ENCODE measurements around the gene IARS1.

The IARS1 gene

DNA sequence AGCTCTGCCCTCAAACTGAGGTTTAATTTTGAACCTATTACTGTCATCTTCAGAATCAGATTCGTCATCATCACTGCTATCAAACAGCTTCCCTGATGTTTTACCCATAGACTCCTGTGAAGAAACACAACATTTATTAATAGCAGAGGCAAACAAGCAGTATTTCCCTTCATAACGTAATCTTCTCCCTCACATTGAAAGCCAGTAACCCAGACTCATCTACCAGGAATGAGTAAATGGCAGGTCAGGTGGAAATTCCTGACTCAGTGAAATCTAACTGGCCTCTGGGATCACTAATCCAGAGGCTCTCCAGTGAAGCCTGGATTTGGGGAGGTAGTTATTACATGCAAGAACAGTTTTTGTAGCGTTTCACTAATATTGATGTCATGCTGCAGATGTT is 17.1 kb upstream of the IARS1 start:
- no peak overlapping the region for H3K27ac Mint-ChIP-seq
- no peaks in the 10 kb centered on the region for H3K9me3 Mint-ChIP-seq
- H3K4me3 Mint-ChIP-seq, result no peak overlapping the region
- H3K36me3 Mint-ChIP-seq, result peaks cover 43% of the 10 kb centered on the region
- H3K4me1 Mint-ChIP-seq, result peaks cover 42% of the 10 kb centered on the region
- H3K27me3 Mint-ChIP-seq, result no peaks in the 10 kb centered on the region

DNA sequence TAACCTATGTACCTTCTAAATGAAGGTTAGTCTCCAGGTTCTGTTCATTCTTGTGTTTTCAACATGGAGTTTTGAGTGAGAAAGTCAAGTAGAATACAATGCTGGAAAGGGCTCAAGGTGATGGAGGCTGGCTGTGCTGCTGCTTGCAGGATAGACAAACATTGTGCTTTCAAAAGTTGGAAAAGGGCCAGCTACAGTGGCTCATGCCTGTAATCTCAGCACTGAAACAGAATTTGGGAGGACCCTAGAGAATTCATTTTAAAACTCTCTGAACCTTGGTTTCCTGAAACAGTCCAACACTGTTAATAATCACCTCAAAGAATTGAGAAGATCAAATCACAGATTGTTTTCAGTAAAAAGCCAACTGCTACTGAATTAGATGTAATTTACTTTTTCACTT is 15.4 kb upstream of the IARS1 start:
- Mint-ChIP-seq H3K9me3 (no peaks in the 10 kb centered on the region), H3K36me3 (peaks cover 38% of the 10 kb centered on the region), H3K27ac (no peak overlapping the region), H3K27me3 (no peaks in the 10 kb centered on the region), H3K4me3 (no peak overlapping the region), H3K4me1 (peaks cover 27% of the 10 kb centered on the region)

DNA sequence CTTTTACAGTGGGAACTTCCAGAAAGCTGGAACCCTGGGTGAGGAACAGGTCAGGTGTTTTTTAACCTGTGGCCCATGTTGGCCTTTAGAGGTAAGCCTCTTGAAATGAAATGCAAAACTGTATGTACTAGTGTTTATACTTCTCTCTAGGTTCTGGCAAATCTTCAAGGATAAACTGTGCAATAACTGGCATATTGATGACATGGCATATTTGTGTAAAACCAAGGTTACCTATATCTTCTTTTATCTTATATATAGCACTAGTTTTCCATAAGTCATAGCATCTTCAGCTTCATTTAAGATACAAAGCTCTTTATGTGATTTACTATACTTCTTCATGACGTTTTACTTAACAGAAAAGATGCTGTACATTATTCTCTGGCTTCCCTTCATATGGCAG is 7.4 kb upstream of the IARS1 start:
- Mint-ChIP-seq H3K27ac (no peak overlapping the region), H3K4me3 (no peak overlapping the region), H3K4me1 (peaks cover 11% of the 10 kb centered on the region), H3K36me3 (peaks cover 25% of the 10 kb centered on the region), H3K9me3 (no peaks in the 10 kb centered on the region), H3K27me3 (no peaks in the 10 kb centered on the region)

DNA sequence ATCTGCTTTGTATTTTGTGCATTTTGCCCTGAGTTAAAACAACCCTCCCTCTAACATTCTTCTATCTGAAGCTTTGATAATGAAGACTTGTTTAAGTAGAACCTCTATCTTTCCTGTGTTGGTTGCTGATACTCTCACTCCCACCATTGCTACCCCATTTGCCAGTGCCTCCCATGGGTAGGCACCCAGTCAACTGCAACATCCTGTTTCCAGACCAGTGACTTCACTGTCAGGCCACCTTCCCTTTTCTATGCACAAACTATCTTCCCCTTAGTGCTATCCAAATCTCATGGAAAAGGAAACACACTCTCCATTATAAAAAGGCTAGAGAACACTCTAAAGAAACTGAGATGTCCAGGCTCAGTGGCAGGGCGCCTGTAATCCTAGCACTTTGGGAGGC is 5.6 kb upstream of the IARS1 start:
- Mint-ChIP-seq H3K4me1 (peaks cover 26% of the 10 kb centered on the region), H3K27ac (peak overlapping the region; percentile 33), H3K4me3 (no peak overlapping the region), H3K36me3 (peaks cover 19% of the 10 kb centered on the region), H3K27me3 (no peaks in the 10 kb centered on the region), H3K9me3 (no peaks in the 10 kb centered on the region)

DNA sequence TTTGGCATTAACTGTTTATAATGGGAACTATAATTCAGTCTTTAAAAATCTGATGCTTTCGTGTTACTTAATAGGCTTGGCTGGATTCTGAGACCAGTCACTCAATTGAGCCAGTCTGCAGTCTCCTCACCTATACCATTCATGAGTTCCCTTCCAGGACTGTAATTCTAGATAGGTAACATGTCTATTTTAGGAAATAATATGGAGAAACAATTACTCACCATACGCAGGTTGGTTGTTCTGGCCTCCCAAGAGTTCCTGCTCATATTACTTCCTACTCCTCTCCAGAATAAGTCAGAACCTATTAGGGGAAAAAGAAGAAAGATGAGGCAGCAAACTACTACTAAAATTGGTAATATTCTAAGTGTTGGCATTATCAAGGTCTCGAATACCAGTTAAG is 4.5 kb upstream of the IARS1 start:
- H3K4me3 Mint-ChIP-seq, result peak overlapping the region; percentile 47
- peak overlapping the region; percentile 62 for H3K27ac Mint-ChIP-seq
- H3K4me1 Mint-ChIP-seq, result peaks cover 29% of the 10 kb centered on the region
- peaks cover 18% of the 10 kb centered on the region for H3K36me3 Mint-ChIP-seq
- no peaks in the 10 kb centered on the region for H3K27me3 Mint-ChIP-seq
- H3K9me3 Mint-ChIP-seq, result no peaks in the 10 kb centered on the region

DNA sequence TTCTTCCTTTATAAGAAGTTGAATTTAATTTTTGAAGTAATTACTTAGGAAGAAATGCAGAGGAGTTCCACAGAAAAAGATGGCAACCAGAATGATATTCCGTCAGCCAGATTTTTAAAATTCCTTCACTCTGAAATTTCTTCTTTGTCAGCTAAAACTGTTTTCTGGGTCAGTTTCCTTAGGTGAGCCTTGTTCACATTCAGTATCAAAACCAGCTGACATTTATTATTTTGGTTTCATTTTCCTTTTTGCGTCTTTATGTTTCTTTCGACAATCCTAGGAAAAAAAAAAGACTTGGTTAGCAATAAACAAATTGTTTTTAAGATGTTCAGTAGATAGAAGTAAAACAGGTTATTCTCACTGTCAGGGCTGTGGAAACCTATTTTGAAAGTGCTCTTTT is 4.1 kb upstream of the IARS1 start:
- Mint-ChIP-seq H3K9me3 (no peaks in the 10 kb centered on the region), H3K27me3 (no peaks in the 10 kb centered on the region), H3K27ac (peak overlapping the region; percentile 62), H3K4me1 (peaks cover 32% of the 10 kb centered on the region), H3K4me3 (peak overlapping the region; percentile 47), H3K36me3 (peaks cover 18% of the 10 kb centered on the region)

DNA sequence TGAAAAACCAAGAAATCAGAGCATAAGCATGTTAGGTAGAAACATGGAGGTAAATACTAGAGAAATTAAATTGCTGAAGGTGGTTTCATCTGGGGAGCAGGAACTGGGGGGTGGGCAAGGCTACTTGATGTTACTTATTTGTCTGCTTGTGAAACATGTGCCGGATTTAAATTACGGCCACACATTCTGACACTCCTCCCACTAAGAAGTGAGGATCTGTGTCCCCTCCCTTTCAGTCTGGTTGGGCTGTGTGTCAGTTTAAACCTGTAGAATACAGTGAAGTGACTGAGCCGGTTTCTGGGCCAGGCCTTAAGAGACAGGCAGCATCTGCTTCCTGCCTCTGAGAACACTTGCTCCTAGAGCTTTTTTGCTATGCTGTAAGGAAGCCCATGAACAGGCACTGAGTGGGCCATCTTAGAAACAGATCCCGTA is 2.3 kb upstream of the IARS1 start:
- Mint-ChIP-seq H3K9me3 (no peaks in the 10 kb centered on the region), H3K4me1 (peaks cover 44% of the 10 kb centered on the region), H3K27ac (peak overlapping the region; percentile 74), H3K4me3 (peak overlapping the region; percentile 43), H3K27me3 (no peaks in the 10 kb centered on the region), H3K36me3 (peaks cover 18% of the 10 kb centered on the region)

DNA sequence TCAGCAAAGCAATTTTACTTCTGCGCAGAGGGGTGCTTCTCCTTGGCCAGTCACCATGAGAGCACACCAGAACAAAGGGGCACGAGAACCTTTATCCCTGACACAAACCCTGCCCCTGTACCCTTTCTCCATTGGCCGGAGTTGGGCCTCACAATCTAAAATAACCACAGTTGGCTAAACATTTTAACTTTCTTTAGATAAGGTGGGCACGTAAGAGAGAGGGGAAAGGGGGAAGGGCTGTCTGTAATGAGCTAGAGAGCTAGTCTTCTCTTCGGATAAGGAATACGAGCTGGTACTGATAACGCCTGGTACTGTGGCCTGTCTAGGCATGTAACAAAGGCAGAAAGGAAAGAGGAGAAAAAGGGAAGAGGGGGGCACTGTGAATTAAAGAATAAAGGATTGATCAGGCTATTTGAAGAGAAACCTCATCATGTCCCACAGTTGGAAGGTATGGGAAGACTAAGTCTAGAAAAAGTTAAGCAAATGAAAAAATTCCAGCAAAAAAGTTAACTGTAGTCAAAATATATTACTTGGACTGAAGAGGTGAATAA is 1.8 kb upstream of the IARS1 start:
- H3K27ac Mint-ChIP-seq, result peak overlapping the region; percentile 74
- H3K36me3 Mint-ChIP-seq, result peaks cover 22% of the 10 kb centered on the region
- no peaks in the 10 kb centered on the region for H3K9me3 Mint-ChIP-seq
- H3K4me3 Mint-ChIP-seq, result peak overlapping the region; percentile 43
- no peaks in the 10 kb centered on the region for H3K27me3 Mint-ChIP-seq
- H3K4me1 Mint-ChIP-seq, result peaks cover 49% of the 10 kb centered on the region

DNA sequence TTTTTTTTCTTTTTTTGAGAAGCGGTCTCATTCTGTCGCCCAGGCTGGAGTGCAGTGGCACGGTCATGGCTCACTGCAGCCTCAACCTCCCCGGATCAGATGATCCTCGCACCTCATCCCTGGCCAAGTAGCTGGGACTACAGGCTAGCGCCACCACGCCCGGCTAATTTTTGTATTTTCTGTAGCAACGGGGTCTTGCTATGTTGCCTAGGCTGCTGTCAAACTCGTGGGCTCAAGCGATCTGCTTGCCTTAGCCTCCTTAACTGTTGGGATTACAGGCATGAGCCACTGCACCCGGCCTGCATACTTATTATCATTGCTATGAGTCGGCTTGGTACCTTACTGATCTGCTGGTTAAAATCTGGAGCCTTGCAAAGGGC is 790 bp upstream of the IARS1 start:
- H3K4me1 Mint-ChIP-seq, result peaks cover 59% of the 10 kb centered on the region
- no peaks in the 10 kb centered on the region for H3K27me3 Mint-ChIP-seq
- peak overlapping the region; percentile 99 for H3K4me3 Mint-ChIP-seq
- H3K9me3 Mint-ChIP-seq, result no peaks in the 10 kb centered on the region
- H3K36me3 Mint-ChIP-seq, result peaks cover 30% of the 10 kb centered on the region
- H3K27ac Mint-ChIP-seq, result peak overlapping the region; percentile 99

DNA sequence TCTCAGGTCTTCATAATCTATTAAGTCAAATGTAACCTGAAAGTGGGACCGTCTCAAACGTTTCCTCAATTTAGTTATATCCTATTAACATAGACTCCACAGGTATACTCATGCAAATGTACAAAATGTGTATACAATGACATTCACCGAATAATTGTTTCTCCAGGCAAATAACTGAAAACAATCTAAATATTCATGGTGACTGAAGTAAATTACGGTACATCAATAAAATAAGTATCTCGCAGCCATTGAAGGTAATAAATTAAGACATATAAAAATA is 482 bp downstream of the IARS1 start:
- Mint-ChIP-seq H3K27ac (peak overlapping the region; percentile 99), H3K4me3 (peak overlapping the region; percentile 99), H3K4me1 (peaks cover 64% of the 10 kb centered on the region), H3K27me3 (no peaks in the 10 kb centered on the region), H3K9me3 (no peaks in the 10 kb centered on the region), H3K36me3 (peaks cover 32% of the 10 kb centered on the region)

DNA sequence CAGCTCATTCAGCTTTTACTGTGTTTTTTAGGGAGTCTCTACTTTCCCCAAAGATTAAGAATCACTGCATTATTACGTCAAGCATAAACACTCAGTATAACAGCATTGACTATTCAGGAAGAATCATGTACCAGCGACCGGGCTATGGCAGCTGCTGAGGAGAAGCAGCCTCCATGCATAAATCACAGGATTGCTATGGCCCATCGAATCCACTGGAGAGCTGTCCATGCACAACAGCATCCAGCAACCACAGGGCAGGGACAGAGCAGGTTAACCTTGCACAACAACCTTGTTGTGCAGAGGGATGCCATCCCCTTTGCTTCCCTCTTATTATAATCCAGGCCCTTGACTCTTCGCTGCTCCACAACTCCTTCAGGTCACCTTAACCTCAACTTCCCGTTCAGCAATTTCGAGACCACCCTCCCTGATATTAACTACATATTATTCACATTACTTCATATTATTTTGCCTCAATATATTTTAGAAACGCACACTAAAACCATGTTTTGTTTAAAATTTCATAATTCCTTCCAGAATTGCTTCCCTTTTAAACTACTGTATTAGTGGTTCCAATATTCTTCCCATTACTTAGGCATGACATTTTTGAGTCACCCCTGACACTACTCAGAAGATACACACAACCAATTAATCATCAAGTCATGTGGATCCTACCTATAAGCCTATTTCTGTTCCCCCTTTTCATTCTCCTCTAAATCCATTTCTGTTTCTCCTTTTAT is 991 bp downstream of the IARS1 start:
- H3K27me3 Mint-ChIP-seq, result no peaks in the 10 kb centered on the region
- H3K4me1 Mint-ChIP-seq, result peaks cover 63% of the 10 kb centered on the region
- peak overlapping the region; percentile 99 for H3K27ac Mint-ChIP-seq
- no peaks in the 10 kb centered on the region for H3K9me3 Mint-ChIP-seq
- H3K4me3 Mint-ChIP-seq, result peak overlapping the region; percentile 99
- H3K36me3 Mint-ChIP-seq, result peaks cover 35% of the 10 kb centered on the region

DNA sequence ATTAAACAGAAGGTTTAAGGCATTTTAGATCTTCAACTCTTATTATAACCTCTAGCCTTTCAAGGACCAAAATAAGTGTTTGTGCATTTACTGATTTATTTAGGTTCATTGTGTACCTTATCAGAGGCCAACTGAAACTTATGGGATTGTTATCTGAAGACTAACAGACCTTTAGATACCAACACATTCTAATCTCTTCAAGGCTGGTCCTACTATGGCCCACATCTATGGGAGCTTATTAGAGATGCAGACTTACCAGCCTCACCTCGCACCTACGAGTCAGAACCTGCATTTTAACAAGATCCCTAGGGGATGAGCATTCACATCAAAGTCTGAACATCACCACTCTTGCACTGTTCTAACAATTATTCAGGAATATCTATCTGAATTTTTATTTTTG is 1.9 kb downstream of the IARS1 start:
- peaks cover 64% of the 10 kb centered on the region for H3K4me1 Mint-ChIP-seq
- H3K36me3 Mint-ChIP-seq, result peaks cover 33% of the 10 kb centered on the region
- peak overlapping the region; percentile 99 for H3K4me3 Mint-ChIP-seq
- H3K9me3 Mint-ChIP-seq, result no peaks in the 10 kb centered on the region
- no peaks in the 10 kb centered on the region for H3K27me3 Mint-ChIP-seq
- H3K27ac Mint-ChIP-seq, result peak overlapping the region; percentile 30

DNA sequence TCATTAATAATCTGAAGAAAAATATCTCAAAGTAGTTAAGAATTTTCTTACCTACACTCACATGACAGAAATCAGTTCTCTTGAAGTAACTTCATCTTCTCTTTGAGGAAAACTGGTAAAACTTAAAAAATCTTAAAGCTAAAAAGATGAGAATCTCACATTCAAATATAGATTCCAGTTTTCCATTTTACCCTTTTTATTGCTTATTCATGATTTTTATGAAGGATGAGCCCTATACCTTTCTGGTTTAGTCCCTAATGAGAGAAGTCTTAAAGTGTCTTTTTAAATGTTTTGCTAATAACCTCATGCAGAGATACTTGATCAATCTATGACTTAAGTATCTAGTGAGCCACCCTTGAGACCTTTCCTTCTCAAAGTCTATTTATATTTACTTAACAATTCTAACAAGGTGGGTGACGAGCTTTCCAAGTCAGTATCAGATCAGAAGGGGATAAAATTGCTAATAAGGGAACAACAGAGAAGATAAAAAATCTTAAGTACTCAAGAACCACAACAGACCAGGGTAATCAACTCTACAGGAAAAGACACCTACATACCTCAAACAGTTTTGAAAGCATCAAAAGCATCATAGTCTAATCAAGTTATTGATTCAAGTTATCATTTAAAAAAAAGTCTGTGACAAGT is 2.6 kb downstream of the IARS1 start:
- H3K9me3 Mint-ChIP-seq, result no peaks in the 10 kb centered on the region
- peaks cover 33% of the 10 kb centered on the region for H3K36me3 Mint-ChIP-seq
- H3K4me1 Mint-ChIP-seq, result peaks cover 64% of the 10 kb centered on the region
- H3K4me3 Mint-ChIP-seq, result peak overlapping the region; percentile 99
- H3K27me3 Mint-ChIP-seq, result no peaks in the 10 kb centered on the region
- H3K27ac Mint-ChIP-seq, result peak overlapping the region; percentile 71

DNA sequence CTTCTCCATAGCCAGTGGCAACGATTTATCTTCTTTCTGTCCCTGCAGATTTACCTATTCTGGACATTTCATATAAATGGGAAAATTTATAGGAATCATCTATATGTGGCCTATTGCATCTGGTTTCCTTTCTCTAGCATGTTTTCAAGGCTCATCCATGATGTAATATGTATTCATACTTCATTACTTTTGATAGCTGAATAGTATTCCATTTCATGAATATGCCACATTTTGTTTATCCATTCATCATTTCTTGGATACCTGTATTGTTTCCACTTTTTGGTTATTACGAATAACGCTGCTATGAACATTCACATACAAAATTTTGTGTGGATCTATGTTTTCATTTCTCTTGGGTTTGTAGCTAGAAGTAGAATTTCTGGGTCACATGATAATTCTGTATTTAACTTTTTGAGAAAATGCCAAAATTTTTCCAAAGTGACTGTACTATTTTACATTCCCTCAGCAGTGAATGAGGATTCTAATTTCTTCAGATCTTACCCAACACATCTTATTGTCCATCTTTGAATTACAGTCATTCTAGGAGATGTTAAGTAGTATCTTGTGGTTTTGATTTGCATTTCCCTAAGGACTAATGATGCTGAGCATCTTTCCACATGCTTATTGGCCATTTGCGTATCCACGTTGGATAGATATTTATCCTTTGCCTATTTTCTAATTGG is 3.6 kb downstream of the IARS1 start:
- H3K36me3 Mint-ChIP-seq, result peaks cover 40% of the 10 kb centered on the region
- H3K27ac Mint-ChIP-seq, result no peak overlapping the region
- peak overlapping the region; percentile 43 for H3K4me3 Mint-ChIP-seq
- no peaks in the 10 kb centered on the region for H3K27me3 Mint-ChIP-seq
- H3K4me1 Mint-ChIP-seq, result peaks cover 59% of the 10 kb centered on the region
- no peaks in the 10 kb centered on the region for H3K9me3 Mint-ChIP-seq

DNA sequence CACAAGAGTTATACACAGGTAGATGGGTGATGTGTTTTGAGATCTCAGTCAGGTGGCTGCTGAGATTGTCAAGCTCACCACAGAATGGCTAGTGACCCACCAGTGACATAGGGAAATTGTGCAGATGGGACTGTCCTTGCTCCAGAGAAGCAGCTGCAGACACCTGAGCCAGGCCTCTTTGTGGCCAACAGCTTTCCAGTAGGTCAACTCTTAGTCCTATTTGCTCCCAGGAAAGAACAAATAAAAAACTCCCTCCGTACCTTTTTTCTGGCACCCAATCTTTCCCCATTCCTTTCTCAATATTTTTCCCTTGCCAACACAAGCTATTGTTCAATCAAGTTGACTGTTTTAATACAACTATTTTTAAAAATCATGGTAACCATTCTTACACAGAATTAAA is 14.2 kb downstream of the IARS1 start:
- peaks cover 26% of the 10 kb centered on the region for H3K36me3 Mint-ChIP-seq
- no peak overlapping the region for H3K4me3 Mint-ChIP-seq
- H3K4me1 Mint-ChIP-seq, result peaks cover 35% of the 10 kb centered on the region
- H3K27me3 Mint-ChIP-seq, result no peaks in the 10 kb centered on the region
- H3K9me3 Mint-ChIP-seq, result no peaks in the 10 kb centered on the region
- no peak overlapping the region for H3K27ac Mint-ChIP-seq

DNA sequence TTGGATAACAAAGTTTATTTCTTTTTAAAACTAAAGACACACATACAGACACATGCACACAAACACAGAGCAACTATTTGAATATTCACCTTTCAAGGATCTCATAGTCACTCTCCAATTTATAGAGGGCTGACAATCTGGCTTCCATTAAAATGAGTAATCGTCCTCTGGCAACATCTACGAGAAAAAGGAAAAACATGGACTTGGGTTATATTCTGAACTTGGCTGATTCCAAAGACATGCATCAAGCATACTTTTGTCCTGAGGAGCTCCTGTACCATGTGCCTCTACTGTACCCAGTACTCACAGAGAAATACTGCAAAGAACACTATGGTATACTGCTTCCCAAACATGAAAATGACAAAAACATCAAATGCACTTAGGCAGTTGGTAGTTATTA is 15.4 kb downstream of the IARS1 start:
- Mint-ChIP-seq H3K27ac (no peak overlapping the region), H3K4me1 (peaks cover 35% of the 10 kb centered on the region), H3K36me3 (peaks cover 29% of the 10 kb centered on the region)

More for the DNA sequence above, 15.4 kb downstream of the IARS1 start:
- Mint-ChIP-seq H3K27me3 (no peaks in the 10 kb centered on the region), H3K9me3 (no peaks in the 10 kb centered on the region), H3K4me3 (no peak overlapping the region)
